Right ventricle myocardium superior (tissue), 1 donor: ENCODE data around the gene ERAP2. TPM values are rescaled to one million over a fixed set of nuclear protein-coding genes. Genes with fewer than 3 reads are reported as not detected.
"Not testable (repeated sequence)": the region's sequence is repeated elsewhere in the genome, so short reads cannot be mapped to it uniquely, and the experiment has no call there.

Source experiments
- ATAC-seq: fragments of 200-7000 bp; cut with Tn5 transposase; one replicate; pipeline ENCODE4 v1.9.1; 2020; ENCODE audit warnings: mild to moderate bottlenecking; ENCODE audit not compliant: poor library complexity
- DNase-seq: peaks from one replicate; pipeline ENCODE4 v3.0.0-alpha.2; 2020
- intact Hi-C: fragments of 100-400 bp; cut with DNase I; formaldehyde crosslinking; loops from one replicate; pipeline ENCODE4 v1.11.2; 2022
- total RNA-seq: library from RNA; stranded (reverse); fragmentation: NEBNext Ultra II Directional; extraction: Animal tissue kit (Norgen Biotek cat#: 25700); gene quantifications from one replicate; pipeline ENCODE4 v1.2.1, GENCODE V29; 2021
- donor health status: DM: no; HTN: yes; CAD: no; lungs with severe emphysema.

Gene ERAP2
- total RNA-seq, 1 donor from 2014 or later: 5.3 TPM

DNA sequence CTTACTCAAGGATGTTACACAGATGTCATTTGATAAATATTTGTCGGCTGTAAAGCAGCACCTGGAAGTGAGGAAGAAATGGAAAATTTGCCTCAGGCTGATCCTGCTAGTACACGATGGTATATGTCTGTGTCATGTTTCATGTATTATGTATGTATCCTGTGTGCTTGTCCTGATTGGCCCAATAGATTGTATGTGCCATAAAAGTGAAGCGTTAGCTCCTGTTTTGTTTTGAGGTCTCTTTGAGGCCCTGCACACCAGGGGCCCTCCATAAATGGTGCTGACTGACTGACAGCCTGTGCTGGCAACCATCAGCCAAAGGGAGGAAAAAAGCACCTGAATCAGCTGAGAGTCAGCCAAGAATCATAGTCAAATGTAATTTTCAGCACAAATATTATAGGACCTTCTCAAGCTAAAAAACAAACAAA lies 47.7 kb downstream of the ERAP2 start:
- ATAC-seq (peak; percentile 42), DNase-seq (no peak)
- intact Hi-C loops: no loop called here

DNA sequence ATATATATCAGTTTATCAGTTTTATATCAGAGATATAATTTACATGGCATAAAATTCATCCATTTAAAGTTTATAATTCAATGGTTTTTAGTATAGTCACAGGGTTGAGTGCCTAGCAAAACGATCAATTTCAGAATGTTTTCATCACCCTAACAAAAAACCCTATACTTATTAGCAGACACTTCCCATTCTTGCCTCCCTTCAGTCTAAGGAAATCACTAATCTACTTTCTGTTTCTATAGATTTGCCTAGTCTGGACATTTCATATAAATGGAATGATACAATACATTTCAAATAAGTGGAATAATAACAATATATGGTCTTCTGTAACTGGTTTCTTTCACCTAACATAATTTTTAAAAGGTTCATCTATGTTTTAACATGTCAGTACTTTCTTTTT lies 50.0 kb downstream of the ERAP2 start:
- ATAC-seq (no peak), DNase-seq (no peak)
- intact Hi-C loops: no loop called here

DNA sequence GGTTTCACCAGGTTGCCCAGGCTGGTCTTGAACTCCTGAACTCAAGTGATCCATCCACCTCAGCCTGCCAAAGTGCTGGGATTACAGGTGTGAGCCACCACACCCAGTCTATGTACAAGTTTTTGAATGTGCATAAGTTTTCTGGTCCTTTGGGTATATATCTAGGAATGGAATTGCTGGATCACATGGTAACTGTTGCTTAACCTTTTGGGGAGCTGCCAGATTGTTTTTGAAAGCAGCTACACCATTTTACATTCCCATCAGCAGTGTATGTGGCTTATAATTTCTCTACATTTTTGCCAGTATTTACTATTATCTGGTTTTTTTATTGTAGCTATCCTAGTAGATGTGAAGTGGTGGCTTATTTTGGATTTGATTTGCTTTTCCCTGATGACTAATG lies 50.7 kb downstream of the ERAP2 start:
- no peak for DNase-seq
- intact Hi-C loops: no loop called here
- ATAC-seq: no peak

GRCh38 chr5:96928931-96929708 lies 52.8 kb downstream of the ERAP2 start:
- intact Hi-C loops: no loop called here
- ATAC-seq: peak; percentile 34
- no peak for DNase-seq

GRCh38 chr5:96930058-96930457 lies 53.8 kb downstream of the ERAP2 start:
- no peak for DNase-seq
- no peak for ATAC-seq
- intact Hi-C loops: no loop called here

DNA sequence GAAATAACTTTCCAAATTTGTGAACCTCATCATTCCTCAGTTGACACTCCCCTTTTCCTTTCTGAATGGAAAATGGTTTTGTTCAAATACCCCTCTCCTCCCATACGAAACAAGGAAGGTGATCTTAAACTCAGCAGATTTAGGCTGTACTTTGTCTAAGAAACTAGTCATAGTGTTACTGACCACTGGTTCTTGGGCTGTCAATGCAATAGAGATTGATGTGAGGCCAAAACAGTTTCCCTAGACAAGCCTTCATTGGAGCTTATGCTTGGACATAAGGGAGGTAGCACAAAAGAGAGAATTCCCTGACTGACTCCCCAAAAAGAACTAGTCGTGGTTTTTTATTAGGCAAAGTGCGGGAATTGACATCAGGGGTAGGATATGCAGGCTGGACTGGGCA lies 54.3 kb downstream of the ERAP2 start:
- DNase-seq (no peak), ATAC-seq (no peak)
- intact Hi-C loops: no loop called here

- intact Hi-C loops, ATAC-seq, DNase-seq: not testable (repeated sequence)
Measured at GRCh38 chr5:96931037-96931436, 54.7 kb downstream of the ERAP2 start.

DNA sequence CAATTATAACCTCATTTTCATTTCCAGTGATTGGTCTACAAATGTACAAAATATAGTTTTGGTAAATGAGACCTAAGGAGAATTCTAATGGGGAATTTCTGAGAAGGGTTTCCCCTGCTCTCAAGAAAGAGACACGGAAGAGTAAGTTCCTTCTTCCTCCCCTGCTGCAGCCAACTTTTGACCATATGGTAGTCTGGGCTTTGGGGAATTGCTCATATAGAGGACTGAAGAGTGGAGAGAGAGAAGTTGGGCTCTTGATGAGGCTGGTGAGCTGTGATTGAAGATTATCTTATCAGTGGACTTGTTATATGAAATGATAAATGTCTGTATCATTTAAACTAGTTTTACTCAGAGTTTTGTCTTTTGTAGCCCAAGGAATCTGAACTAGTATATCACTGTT lies 55.3 kb downstream of the ERAP2 start:
- DNase-seq (no peak), ATAC-seq (no peak)
- intact Hi-C loops: no loop called here

- intact Hi-C loops: no loop called here
- DNase-seq: no peak
- no peak for ATAC-seq
Measured at GRCh38 chr5:96932026-96932425, 55.7 kb downstream of the ERAP2 start.

DNA sequence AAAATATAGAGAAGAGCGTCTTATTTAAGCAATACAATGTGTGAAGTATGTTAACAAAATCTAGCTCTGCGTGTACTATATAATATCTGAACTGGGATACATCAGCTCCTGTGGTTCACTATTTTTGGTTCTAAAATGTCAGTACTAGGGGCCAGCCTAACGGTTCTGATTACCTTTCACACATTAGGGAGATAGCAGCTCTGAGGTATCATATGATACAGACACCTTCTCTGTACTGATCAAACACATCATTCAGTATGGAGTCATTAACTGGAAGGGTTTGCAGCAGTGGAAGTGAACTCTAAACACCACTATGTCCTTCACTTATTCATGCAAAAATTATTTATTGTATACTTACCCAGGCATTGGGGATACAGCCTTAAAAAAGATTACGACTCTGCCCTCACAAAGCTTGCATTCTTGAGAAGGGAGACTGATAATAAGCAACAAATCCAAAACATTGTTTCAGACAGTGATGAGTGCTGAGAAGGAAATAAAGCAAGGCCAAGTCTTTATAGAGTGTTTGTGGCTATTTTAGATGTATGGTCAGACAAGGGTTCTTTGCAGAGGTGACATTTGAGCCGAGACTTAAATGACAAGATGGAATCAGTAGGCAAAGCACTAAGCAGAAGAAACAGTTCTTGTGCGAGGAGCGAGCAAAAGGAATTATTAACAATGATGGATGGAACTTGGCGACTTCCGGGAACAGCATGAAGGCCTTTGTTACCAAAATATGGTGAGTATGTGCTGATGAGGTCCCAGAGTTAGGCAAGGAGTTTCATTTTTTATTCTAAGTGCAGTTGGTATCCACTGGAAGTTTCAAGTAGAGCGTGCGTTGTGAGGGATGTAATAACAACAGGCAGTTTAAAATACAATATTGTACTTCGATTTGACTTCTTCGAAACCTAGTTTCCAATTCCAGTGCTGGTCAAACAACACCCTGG lies 57.7 kb downstream of the ERAP2 start:
- intact Hi-C loops: no loop called here
- DNase-seq: no peak
- no peak for ATAC-seq

DNA sequence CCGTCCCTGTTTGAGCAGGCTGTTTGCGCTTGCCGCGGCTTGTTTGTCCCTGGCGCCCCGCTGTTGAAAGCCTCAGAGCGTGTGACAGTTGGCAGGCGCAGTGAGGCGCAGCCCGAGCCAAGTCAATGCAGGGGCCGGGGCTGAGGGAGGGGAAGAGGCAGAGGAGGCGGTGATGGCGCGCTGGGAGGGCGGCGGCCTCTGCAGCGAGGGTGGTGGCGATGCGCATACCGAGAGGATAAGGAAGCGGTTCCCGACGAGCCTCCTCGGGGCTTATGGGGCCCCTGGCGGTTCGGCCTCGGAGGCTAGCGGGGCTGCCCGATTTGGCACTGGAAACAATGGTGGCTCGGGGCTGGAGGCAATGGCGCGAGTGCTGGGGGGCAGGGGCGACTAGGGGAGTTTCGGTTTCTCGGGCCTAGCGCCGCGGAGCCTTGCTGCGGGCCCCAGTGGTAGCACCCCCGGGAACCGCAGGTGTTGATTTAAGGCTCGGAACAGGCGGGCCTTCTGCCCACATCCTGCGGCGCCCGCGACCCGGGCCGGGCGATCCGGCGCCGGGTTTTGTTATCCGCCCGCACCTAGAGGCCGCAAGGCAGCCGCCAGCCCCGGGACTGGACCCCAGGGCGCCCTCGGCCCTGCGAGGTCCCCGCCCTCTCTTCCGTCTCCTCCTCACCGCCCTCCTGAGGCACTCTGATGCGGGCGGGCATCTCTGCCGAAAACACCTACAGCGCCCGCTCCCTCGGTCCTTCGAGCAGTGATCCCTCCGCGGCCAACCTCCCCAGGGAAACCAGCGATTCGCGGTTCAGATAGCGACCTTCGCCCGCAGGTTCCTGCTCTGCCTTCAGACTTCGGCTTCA lies 58.6 kb downstream of the ERAP2 start:
- DNase-seq (peak; percentile 97), ATAC-seq (peak; percentile 90)
- intact Hi-C loops: loop anchor here (5.0 kb wide), 1 partner anchor 42 kb away; no protein-coding TSS in a partner anchor

- DNase-seq (peak; percentile 97), ATAC-seq (peak; percentile 91)
- intact Hi-C loops: loop anchor here (5.0 kb wide), 1 partner anchor 42 kb away; no protein-coding TSS in a partner anchor
Measured at GRCh38 chr5:96935559-96936430, 59.5 kb downstream of the ERAP2 start, which contains the start of gene LNPEP. LNPEP (plus strand) TSS chr5:96936080; CDS start chr5:96936156, 76 bp downstream.

- ATAC-seq (peak; percentile 0), DNase-seq (peak; percentile 54)
- intact Hi-C loops: loop anchor here (5.0 kb wide), 1 partner anchor 41 kb away; no protein-coding TSS in a partner anchor
Measured at GRCh38 chr5:96936431-96937320, 60.4 kb downstream of the ERAP2 start.

DNA sequence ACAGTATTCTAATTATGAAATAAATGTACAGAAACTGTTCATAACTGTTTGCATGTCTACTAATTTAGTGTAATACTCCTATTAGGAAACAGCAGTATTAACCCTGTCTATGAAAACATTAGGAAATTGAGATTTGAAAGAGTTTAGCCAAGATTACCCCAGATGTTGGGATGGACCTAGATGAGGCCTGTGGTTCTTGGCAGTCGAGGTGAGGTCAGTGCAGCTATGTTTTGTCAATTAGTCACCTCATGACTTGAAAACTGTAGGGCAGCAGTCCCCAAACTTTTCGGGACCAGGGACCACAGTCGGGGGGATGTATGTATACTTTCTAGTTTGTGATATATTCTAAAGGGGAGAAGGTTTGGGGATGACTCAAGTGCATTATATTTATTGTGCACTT lies 64.3 kb downstream of the ERAP2 start:
- DNase-seq: no peak
- no peak for ATAC-seq
- intact Hi-C loops: no loop called here

GRCh38 chr5:96941140-96941539 lies 64.8 kb downstream of the ERAP2 start:
- DNase-seq (no peak), ATAC-seq (no peak)
- intact Hi-C loops: no loop called here

DNA sequence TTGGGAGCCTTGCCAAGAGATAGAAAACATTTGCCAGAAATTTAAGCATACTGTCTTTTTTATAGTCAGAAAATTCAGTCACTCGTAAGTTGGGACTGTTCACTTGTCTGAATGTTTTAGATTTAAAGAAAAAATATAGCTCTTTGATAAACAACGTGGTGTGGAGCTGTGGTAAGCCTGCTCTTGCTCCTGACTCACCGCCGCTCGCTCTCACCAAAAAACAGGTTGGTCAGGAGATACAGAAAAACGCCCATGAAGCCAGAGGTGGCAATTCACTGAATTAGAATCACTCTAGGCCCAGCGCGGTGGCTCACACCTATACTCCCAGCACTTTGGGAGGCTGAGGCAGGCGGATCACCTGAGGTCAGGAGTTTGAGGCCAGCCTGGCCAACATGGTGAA lies 65.8 kb downstream of the ERAP2 start:
- ATAC-seq: no peak
- DNase-seq: no peak
- intact Hi-C loops: no loop called here

GRCh38 chr5:96942911-96943310 lies 66.6 kb downstream of the ERAP2 start:
- ATAC-seq (no peak), DNase-seq (no peak)
- intact Hi-C loops: no loop called here
